H1 (cell line): ENCODE results near the gene SECISBP2.

Experiments used
- JUND ChIP-seq: IDR thresholded peaks from 2 replicates; pipeline ENCODE4 v1.6.1; 2011; ENCODE audit warnings: mild to moderate bottlenecking, improper control_type of control experiment, low read length
- RAD21 ChIP-seq, 2 experiments: IDR thresholded peaks in 1 of 2; conservative IDR thresholded peaks in 1 of 2; 2 replicates each; pipeline ENCODE4 v1.6.1; 2011; ENCODE audit warnings: low read depth in 2 of 2, low read length in 2 of 2, improper control_type of control experiment in 1 of 2, inconsistent platforms in 1 of 2, mild to moderate bottlenecking in 1 of 2, moderate library complexity in 1 of 2
- RFX5 ChIP-seq: IDR thresholded peaks from 2 replicates; pipeline ENCODE4 v1.6.1; 2011; ENCODE audit warnings: low read depth, low read length, improper control_type of control experiment, borderline replicate concordance
- SAP30 ChIP-seq: fragments of 300-600 bp; sonication (generic); IDR thresholded peaks from 2 replicates; pipeline ENCODE4 v1.7.1; 2012; ENCODE audit warnings: low read length, moderate library complexity, mild to moderate bottlenecking, inconsistent platforms; ENCODE audit not compliant: insufficient read depth, insufficient replicate concordance
- SIN3A ChIP-seq, 2 experiments: IDR thresholded peaks in 1 of 2; conservative IDR thresholded peaks in 1 of 2; 2 replicates each; pipeline ENCODE4 v1.6.1; 2011 to 2012; ENCODE audit warnings: low read length in 2 of 2, improper control_type of control experiment in 1 of 2, low read depth in 1 of 2, mild to moderate bottlenecking in 1 of 2
- SP1 ChIP-seq: IDR thresholded peaks from 2 replicates; pipeline ENCODE4 v1.6.1; 2011; ENCODE audit warnings: low read depth, low read length
- YY1 ChIP-seq: IDR thresholded peaks from 2 replicates; pipeline ENCODE4 v1.6.1; 2011; ENCODE audit warnings: low read depth, mild to moderate bottlenecking, low read length
- TF ChIP-seq, protein P1 (sequence below), 3 experiments: IDR thresholded peaks; 1 replicate in 2 of 3; 2 replicates in 1 of 3; pipeline versions ENCODE4 v1.5.1 to v1.6.1; 2011; ENCODE audit warnings: low read length in 3 of 3, mild to moderate bottlenecking in 3 of 3, inconsistent platforms in 2 of 3, low read depth in 1 of 3, moderate library complexity in 1 of 3; ENCODE audit not compliant: insufficient read depth in 1 of 3; ENCODE audit errors: control extremely low read depth in 1 of 3
- TF ChIP-seq, protein P2 (sequence below): IDR thresholded peaks from 2 replicates; pipeline ENCODE4 v1.6.1; 2012; ENCODE audit warnings: inconsistent platforms
- TF ChIP-seq, protein P3 (sequence below): IDR thresholded peaks from 2 replicates; pipeline ENCODE4 v1.6.1; 2012; ENCODE audit warnings: low read length, inconsistent platforms

DNA sequence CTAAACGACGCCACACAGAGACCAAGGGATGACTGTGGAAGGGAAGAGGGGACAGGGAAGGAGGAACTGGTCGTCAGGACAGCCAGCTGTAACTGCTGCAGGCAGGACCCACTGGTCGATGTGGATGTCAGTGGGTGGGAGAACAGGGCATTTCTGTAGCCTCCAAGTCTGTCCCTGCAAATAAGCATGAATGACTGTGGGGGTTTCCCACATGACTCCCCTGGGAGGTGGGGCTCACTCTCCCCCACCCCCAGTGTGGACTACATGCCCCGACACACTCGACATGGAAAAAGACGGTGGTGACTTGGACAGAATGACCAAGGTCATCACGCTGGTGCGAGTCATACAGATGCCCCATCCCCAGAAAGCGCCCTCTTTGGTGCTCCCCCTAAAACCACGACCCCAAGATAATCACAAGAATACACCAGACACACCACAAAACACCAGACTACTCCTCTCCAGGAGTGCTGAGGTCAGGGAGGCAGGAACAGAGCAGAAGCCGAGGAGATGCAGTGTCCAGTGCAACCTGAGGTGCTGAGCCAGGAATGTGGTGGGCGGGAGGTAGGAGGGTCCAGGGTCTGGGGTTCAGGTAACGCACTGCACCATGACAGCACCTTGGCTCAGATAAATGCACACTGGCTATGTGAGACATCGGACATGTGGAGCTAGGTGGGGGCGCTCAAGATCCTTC is 64.9 kb downstream of the SECISBP2 start:
- TF ChIP-seq JUND (no peak), SP1 (no peak), RAD21 (IDR thresholded peaks at IDR 0.05 in 1 of 2, conservative IDR thresholded peaks at IDR 0.05 in 1 of 2; ENCODE audit: low read depth in 2 of 2, low read length in 2 of 2) (no peak), RFX5 (no peak), SAP30 (no peak), YY1 (no peak), SIN3A (conservative IDR thresholded peaks at IDR 0.05 in 1 of 2, IDR thresholded peaks at IDR 0.05 in 1 of 2; ENCODE audit: low read depth in 1 of 2, low read length in 2 of 2) (no peak)
- TF ChIP-seq, protein P1, sequence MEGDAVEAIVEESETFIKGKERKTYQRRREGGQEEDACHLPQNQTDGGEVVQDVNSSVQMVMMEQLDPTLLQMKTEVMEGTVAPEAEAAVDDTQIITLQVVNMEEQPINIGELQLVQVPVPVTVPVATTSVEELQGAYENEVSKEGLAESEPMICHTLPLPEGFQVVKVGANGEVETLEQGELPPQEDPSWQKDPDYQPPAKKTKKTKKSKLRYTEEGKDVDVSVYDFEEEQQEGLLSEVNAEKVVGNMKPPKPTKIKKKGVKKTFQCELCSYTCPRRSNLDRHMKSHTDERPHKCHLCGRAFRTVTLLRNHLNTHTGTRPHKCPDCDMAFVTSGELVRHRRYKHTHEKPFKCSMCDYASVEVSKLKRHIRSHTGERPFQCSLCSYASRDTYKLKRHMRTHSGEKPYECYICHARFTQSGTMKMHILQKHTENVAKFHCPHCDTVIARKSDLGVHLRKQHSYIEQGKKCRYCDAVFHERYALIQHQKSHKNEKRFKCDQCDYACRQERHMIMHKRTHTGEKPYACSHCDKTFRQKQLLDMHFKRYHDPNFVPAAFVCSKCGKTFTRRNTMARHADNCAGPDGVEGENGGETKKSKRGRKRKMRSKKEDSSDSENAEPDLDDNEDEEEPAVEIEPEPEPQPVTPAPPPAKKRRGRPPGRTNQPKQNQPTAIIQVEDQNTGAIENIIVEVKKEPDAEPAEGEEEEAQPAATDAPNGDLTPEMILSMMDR (IDR thresholded peaks at IDR 0.05; ENCODE audit: control extremely low read depth in 1 of 3, insufficient read depth in 1 of 3, low read depth in 1 of 3, low read length in 3 of 3), result no peak
- TF ChIP-seq, protein P2, sequence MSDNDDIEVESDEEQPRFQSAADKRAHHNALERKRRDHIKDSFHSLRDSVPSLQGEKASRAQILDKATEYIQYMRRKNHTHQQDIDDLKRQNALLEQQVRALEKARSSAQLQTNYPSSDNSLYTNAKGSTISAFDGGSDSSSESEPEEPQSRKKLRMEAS, result no peak
- TF ChIP-seq, protein P3, sequence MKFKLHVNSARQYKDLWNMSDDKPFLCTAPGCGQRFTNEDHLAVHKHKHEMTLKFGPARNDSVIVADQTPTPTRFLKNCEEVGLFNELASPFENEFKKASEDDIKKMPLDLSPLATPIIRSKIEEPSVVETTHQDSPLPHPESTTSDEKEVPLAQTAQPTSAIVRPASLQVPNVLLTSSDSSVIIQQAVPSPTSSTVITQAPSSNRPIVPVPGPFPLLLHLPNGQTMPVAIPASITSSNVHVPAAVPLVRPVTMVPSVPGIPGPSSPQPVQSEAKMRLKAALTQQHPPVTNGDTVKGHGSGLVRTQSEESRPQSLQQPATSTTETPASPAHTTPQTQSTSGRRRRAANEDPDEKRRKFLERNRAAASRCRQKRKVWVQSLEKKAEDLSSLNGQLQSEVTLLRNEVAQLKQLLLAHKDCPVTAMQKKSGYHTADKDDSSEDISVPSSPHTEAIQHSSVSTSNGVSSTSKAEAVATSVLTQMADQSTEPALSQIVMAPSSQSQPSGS, result no peak
